SKM-1 (cell line): Measurements from ENCODE around the gene VGLL3.
"Not testable (repeated sequence)": the region's sequence is repeated elsewhere in the genome, so short reads cannot be mapped to it uniquely, and the experiment has no call there.

ENCODE experiments used
- DNase-seq: peaks from one replicate; lab custom pipeline; 2025; ENCODE audit not compliant: unreplicated experiment; lab: John Stamatoyannopoulos, UW

VGLL3 gene

DNA sequence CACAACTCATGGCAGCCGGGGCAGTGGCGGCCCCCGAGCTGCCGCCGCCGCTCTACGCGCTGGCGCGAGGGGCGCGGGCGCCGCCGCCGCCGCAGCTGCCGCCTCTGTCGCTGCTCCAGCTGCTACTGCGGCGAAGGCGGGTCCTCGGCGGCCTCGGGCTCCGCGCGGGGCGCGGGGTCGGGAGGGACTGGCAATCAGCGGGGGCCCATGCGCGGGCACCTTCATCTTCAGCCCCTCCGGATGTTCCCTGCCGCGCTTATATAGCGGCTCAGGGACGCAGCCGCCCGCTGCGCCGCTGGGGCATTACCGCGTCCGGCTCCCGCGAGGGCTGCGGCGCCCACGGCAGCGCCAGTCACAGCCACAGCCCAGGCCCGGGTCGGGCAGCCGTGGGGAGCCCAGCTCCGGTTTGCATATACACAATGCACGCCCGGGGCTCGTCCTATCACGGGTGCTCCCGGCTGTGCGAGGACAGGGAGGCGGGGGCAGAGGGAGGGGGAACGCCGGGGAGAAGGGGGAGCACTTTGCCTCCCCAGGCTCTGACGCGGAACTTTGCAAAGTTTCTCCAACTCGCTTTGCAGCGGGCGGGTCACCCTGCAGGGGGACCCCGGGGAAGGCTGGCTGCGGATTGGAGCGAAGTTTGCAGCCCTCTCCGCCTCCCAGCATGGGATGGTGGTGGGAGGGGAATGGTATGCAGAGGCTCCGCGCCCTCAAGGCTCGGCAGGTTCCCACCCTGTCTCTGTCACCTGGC lies at the start of gene VGLL3:
Gene VGLL3, minus strand, starts transcription at position 416 of the 748 bp plus-strand sequence. Its CDS starts 406 bp downstream, at position 10.
- no peak for DNase-seq

GRCh38 chr3:87037652-87038051 lies 46.7 kb upstream of the VGLL3 start:
- DNase-seq, result no peak

- no peak for DNase-seq
Measured at GRCh38 chr3:87036671-87037070, 45.7 kb upstream of the VGLL3 start.

DNA sequence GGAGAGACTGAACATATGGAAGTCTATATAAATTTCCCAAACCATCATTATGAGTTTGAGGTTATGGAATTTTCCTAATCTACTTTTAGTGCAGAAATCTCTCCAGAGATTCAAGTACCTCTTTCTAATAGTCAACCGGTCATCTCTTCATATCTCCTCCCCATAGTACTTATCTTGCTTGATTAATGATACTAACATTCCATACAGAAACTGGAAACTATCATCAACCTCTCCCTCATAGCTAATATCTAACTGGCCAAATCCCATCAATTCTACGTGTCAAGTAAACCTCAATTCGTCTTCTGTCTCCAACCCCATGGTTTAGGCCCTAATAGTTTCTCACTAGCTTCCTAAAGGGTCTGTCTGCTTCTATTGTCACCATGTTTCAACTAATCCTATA lies 44.4 kb upstream of the VGLL3 start:
- DNase-seq, result no peak

- no peak for DNase-seq
Measured at GRCh38 chr3:87033205-87033604, 42.3 kb upstream of the VGLL3 start.

GRCh38 chr3:87025661-87026645 lies 35.0 kb upstream of the VGLL3 start:
- no peak for DNase-seq

GRCh38 chr3:87017370-87017769 lies 26.4 kb upstream of the VGLL3 start:
- DNase-seq, result not testable (repeated sequence)

DNA sequence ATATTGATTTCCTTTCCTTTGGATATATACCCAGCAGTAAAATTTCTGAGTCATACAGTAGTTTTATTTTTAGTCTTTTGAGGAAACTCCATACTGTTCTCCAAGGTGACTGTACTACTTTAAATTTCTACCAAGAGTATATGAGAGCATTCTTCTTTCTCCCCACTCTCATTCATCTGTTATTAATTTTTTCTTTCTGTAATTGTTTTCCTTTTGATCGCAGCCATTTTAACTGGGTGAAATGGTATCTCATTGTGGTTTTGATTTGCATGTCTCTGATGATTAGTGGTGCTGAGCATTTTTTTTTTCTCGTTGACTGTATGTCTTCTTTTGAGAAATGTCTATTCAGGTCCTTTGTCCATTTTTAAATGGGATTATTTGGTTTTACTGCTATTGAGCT lies 18.3 kb upstream of the VGLL3 start:
- no peak for DNase-seq

- DNase-seq, result no peak
Measured at GRCh38 chr3:87006844-87007439, 16.0 kb upstream of the VGLL3 start.

DNA sequence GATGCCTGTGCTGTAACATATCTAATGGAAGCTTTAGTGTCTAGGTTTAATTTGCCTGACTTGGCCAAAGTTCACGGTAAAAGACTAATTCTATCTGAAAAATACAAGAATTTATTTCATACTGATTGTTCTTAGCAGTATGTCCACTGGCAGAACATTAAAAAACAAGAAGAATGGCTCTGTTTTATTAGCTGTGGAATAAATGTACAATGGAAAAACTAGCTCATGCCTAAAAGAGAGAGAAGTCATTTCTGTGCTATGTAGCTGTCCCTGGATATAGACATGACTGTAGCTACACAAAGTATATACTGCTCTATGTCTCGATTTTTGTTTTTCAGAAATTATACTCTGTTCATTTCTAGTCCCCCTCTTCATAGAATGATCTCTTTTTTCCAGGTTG lies 13.9 kb upstream of the VGLL3 start:
- DNase-seq, result no peak

DNA sequence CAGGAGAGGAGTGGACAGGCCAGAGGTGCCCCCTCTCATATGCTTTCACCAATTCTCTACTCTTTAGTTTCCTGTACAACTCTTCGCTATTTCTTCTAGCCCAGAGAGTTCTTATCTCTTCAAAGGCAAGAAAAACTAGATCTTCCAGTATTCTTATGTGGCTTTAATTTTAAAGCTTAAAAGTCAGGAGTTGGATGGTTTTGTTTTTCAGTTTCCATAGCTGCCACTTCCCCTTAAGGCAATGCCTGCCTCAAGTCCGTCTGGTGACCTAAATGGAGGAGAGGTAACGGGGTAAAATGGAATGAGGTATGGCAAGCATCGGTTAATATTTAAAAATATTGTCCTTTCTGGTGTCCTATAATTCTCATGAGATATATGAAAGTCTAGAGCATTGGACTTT lies 11.4 kb upstream of the VGLL3 start:
- DNase-seq, result no peak

DNA sequence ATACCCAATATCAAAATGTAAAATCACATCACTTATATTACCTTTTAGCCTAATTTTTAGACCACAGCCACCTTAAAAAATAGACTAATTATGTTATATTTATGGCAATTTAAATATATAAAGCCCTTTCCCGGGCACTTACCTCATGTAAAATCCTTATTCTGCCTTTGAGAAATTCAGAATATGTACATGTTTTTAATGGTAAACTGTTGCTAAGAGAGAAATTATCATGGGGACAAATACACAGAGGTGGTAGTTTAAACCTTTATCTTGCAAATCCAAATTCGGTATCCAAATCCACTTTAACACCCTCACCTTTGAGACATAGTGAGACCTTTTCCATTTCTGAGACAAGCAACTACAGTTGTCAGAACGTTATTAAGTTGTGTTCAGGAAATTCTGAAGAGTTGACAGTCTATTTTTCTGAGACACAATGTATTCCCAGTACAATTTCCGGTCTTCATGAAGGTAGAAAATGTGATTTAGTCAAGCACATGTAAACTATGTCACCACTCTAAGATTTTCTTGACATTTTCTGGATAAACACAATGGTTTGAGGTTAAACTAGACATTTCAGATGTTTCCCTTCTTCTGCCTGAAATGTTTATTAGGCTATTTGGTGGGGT lies 10.6 kb upstream of the VGLL3 start:
- DNase-seq, result no peak

- no peak for DNase-seq
Measured at GRCh38 chr3:87000940-87001339, 10.0 kb upstream of the VGLL3 start.

GRCh38 chr3:86998569-86998968 lies 7.6 kb upstream of the VGLL3 start:
- no peak for DNase-seq

DNA sequence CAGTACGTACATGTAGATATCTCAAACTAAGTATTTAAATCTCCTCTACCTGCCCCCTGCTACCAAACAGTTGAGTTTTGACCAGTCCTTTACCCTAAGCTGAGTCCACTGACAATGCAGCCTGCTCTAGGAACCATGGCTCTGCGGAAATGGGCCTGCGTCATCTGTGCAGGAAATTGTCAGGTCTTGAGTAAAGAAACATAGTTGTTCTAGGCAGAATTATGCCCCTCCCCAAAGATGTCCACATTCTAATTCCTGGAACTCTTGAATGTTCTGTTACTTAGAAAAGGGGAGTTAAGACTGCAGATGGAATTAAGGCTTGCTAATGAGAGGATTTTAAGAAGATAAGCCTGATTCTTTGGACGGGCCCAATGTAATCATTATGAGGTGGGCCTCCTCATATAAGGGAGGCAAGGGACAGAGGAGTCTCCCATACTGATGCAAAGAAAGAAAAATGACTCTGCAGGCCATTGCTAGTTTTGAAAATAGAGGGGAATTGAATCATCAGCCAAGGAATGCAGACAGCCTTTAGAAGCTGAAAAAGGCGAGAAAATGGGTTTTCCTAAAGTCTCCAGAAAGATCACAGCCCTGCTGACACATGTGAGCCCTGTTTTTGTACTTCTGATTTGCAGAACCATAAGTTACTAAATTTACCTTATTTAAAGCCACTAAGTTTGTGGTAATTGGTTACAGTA lies 5.5 kb upstream of the VGLL3 start:
- no peak for DNase-seq

DNA sequence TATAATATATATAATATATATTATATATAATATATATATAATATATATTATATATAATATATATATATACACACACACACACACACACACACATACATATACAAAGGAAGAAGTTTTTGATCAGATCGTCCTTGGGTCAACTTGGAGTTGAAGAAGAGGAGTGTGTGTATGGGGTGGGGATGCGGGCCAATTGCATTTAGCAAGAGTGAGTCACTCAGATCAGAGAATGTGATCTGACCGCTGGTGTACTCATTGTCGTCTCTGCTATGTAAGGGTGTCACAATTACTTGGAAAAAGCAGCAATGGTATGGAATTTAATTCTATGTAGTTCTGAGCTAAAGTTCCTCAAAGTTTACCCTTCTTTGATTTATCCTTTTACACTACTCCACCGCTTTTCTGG lies 4.6 kb upstream of the VGLL3 start:
- no peak for DNase-seq

DNA sequence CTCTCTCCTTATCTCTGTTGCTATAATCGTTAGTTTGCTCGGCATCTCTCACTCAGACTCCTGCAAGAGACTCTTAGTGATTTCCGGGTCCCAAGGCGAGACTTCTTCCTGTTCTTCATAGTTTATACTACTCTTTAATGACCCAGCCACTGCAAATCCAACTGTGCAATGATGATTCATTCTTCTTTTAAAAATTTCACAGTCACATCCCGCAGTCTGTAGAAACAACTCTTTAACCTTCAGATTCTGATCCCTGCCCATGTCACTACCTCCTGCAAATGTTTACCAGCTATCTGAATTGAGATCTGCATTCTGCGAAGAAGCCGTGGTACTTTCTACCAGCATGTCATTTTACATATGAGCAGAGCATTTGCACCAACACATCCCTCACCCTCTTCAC lies 2.8 kb upstream of the VGLL3 start:
- no peak for DNase-seq

GRCh38 chr3:86991840-86992435 lies 989 bp upstream of the VGLL3 start:
- DNase-seq, result no peak

DNA sequence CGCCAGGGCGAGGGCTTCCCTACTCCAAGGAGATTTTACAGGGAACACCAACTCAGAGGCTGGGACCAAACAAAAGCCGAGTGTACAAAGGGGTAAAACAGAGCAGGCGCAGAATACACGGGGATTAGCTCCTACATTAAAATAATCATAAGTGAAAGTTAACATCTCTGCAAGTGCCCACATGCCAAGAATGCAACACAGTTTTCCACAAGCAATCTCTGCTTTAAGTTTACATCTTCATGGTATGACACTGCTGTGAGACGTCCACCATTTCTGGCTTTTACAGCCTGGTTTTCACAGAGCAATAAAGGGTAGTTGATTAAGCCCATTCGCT lies 500 bp upstream of the VGLL3 start:
- no peak for DNase-seq

DNA sequence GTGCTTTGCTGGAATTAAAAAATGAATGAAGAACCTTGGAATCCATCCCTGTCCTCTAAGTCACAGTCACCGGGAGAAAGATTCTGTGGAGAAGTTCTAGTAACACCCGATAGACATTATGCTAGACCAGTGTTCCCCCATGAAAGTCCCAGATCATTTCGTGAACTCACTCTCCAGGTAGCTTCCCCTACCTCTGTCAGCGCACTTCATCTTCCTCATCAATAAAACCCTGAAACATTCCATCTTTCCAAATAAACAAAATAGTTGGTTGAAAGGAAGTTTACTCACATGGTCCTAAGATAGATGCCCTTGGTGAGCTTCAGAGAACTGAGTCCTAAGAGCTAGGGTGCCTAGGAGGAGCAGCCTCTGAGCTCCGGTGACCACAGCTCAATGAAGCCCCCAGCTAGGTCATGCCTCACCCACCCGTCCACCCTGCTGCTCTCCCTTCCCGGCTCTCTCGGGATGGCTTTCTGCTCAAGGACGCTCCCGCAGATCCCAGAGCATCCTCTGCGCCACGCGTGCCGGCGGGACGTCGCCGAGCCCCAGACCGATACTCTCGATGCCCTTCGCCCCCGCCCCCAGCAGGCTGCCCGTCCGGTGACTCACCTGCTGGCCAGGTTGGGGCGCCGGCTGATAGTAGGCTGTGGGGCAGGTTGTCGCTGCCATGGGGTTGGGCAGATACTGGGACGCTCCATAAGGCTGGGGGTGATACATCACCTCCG lies 776 bp downstream of the VGLL3 start:
- DNase-seq, result no peak
